ENCODE data around the gene UMODL1.

Gene UMODL1

GRCh38 chr21:42190486-42190863 is 119.4 kb downstream of the UMODL1 start:
- no peak for DNase-seq (ENCODE audit: low read depth)

DNA sequence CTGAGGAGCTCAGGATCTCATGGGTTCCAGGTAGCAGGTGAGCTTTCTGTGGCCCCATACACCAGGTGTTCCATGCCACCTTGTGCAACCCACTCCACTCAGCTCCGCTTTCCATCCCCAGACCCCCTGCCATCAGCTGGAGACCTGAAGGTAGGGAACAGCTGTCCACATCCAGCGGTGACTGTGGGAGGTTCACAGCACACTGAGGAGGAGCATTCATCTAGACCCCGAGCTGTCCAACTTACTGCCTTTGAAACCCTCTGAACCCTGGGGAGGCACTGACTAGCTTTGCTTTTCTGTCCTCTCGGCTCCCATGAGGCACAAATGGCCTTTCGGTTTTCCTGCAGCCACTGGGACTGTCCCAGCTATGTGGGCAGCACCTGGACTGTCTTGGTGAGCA is 119.9 kb downstream of the UMODL1 start:
- no peak for DNase-seq (ENCODE audit: low read depth)

GRCh38 chr21:42191696-42192595 is 120.8 kb downstream of the UMODL1 start:
- no peak for DNase-seq (ENCODE audit: low read depth)
